GM12891 (cell line): ENCODE data around the gene TPX2.
"Not testable (repeated sequence)": the region's sequence is repeated elsewhere in the genome, so short reads cannot be mapped to it uniquely, and the experiment has no call there.

Experiments used
- DNase-seq: peaks from one replicate; pipeline ENCODE4 v3.0.0; 2011; ENCODE audit warnings: low spot score; ENCODE audit not compliant: insufficient read length
- FAIRE-seq: peaks from 2 replicates; lab custom pipeline; 2011; peaks lifted over from hg19 to GRCh38; lab: Jason Lieb, UNC
- PAX5 ChIP-seq: IDR thresholded peaks from 2 replicates; pipeline ENCODE4 v1.6.1; 2011; ENCODE audit warnings: low read length, moderate library complexity, mild to moderate bottlenecking; ENCODE audit not compliant: insufficient read depth, severe bottlenecking
- POLR2A ChIP-seq: IDR thresholded peaks from 2 replicates; pipeline ENCODE4 v1.6.1; 2011; ENCODE audit warnings: low read depth, low read length, control low read depth
- POLR2AphosphoS5 ChIP-seq: IDR thresholded peaks from 2 replicates; pipeline ENCODE4 v1.6.1; 2011; ENCODE audit warnings: low read depth, low read length, control low read depth
- POU2F2 ChIP-seq: IDR thresholded peaks from 2 replicates; pipeline ENCODE4 v1.6.1; 2011; ENCODE audit warnings: low read depth, mild to moderate bottlenecking, control low read depth, low read length, moderate library complexity
- SPI1 ChIP-seq: IDR thresholded peaks from 2 replicates; pipeline ENCODE4 v1.6.1; 2011; ENCODE audit warnings: low read depth, low read length, control low read depth
- TAF1 ChIP-seq: IDR thresholded peaks from 2 replicates; pipeline ENCODE4 v1.6.1; 2011; ENCODE audit warnings: low read depth, low read length, control low read depth

The TPX2 gene

DNA sequence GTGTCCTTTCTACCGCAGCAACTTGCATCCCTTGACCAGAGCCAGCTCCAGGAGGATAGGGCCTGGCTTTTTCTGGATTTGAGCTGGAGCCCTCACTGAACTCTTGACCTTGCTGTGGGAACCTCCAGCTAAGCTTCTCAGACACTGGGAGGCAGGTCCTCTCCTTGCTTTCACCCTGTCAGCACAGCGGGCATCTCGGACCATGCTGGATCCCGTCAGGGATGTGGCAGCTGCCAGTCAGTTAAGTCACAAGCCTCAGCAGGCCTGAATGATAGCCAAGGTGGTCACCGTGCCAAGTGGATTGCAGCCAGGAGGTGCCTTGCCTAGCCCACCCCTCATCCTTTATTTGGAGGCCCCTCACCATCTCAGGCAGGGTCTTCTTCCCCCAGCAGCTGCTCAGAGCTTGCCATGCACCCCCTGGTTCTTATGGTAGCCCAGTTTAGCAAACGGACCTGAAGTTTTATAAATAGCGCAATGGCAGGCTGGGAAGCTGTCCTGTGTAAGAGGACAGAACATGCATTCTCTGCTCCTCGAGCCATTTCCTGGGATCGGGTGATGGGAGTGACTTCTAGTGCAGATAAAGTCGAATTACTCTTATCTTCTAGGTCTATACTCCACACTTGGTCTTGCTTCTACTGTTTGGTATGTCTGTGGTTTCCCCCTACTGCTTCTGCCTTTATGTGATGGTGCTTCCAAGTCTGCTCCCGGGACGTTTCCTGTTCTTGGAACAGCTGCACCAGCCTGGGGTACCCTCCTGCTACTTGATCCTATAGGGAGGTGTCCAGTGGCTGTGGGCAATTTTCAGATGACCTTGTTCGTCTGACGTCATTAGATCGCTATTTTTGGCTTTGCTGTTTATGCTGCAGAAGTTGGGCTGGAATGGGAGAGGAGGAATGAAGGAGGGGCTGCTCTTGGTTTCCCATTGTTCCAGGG is 73.0 kb downstream of the TPX2 start:
- FAIRE-seq (no peak), DNase-seq (no peak)
- TF ChIP-seq POLR2AphosphoS5, result no peak
- TF ChIP-seq POU2F2, result no peak

DNA sequence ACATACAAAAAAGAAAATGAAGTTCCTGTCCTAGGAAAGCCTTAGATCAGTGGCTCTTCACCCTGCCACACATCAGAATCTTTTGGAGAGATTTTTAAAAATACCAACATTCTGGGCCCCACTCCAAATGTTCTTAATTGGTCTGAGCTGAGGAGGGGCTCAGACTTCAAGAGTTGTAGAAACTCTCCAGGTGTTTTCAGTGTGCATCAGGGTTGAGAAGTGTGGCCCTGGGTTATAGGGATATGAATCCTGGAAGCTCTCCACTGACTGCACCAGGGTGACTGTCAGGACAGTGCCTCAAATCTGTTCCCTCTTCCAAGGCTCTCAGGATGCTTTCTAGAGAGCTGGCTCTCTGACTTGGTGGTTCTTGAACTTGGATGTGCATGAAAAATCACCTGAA is 74.5 kb downstream of the TPX2 start:
- no peak for FAIRE-seq
- TF ChIP-seq PAX5, result no peak
- no peak for TF ChIP-seq POLR2AphosphoS5
- TF ChIP-seq POU2F2, result no peak
- no peak for TF ChIP-seq TAF1
- TF ChIP-seq SPI1, result no peak
- no peak for TF ChIP-seq POLR2A
- DNase-seq, result no peak

DNA sequence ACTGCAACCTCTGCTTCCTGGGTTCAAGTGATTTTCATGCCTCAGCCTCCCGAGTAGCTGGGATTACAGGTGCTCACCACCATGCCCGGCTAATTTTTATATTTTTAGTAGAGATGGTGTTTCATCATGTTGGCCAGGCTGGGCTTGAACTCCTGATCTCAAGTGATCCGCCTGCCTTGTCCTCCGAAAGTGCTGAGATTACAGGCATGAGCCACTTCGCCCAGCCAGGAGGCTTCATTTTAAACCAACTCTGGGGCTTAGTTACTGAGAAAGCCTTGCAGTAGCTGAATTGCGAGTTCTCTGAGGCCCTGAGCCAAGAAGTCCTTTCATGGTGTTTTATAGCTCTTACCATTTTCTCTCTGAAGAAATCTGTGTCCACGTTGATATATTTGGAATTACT is 75.1 kb downstream of the TPX2 start:
- DNase-seq, FAIRE-seq: not testable (repeated sequence)

DNA sequence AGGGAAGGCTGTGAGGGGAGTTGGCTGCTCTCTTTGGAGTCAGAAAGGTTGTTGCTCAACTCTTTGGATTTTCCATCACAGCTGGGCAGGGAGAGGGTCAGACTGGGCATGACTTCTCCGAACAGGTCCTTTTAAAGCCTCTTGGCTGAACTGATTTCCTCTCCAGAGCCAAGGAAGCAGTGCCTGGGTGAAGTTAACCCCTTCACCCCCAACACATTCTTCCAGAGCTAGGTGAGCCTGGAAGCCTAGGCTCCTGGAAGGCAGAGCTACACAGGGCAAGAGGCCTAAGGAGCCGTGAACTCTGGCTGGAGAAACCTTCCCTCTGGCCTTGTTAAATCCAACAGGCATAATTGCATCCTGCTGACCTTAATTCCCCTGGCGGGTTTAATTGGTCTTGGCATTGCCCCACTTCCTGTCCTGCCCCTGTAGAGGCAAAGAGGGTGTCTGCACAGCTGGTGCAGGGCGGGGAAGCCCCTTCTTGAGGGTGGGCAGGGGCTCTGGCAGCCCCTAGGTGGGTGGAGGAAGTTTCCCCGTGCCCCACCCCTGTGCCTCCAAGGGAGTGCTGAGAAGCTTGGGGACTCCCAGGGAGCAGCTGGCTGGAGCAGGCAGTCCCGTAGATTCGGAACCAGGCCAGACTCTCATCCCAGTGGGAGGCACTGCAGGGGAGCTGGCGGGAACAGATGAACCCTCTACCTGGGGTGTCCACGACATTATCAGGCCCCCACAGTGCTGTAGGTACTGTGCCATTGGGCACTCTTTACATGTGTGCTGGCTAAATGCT is 76.5 kb downstream of the TPX2 start:
- FAIRE-seq (no peak), DNase-seq (no peak)
- TF ChIP-seq POLR2A, result no peak
- TF ChIP-seq TAF1, result no peak

DNA sequence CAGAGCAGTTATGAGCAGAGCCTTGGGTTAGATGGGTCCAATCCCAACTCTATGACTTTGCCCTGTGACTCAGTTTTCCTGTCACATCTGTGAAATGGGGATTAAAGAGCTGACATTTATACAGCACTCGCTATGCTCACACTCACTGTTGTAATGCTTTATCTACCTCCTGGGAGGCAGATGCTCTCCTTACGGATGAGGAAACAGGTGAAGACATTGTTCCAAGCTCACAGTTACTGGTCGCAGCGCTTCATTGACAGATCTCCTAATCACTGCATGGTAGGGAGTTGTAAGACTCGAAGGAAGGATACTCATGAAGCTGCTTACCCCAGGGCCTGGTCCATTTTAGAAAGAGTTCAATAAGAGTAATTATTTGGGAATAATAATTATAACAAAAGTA is 77.1 kb downstream of the TPX2 start:
- DNase-seq (no peak), FAIRE-seq (no peak)
- TF ChIP-seq POU2F2 (no peak), POLR2AphosphoS5 (no peak), SPI1 (no peak), POLR2A (no peak), TAF1 (no peak), PAX5 (no peak)

DNA sequence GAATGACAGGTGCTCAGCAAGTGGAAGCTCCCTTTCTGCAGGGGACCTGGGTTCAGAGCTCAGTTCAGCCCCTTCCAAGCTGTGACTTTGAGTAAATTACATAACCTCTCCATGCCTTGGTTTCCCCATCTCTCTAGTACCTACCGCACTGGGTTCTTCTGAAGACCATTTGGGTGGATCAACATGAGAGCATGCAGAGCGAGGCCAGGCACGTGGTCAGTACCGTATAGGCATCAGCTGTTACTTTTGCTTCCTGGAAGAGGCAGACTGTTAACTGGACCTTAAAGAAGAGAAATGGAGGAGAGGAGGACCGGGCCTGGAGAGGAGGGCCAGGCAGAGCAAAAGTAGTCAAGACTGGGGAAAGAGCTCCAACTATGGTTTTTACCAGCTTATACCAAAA is 78.4 kb downstream of the TPX2 start:
- TF ChIP-seq POLR2AphosphoS5 (no peak), TAF1 (no peak), POU2F2 (no peak), POLR2A (no peak), PAX5 (no peak), SPI1 (no peak)
- no peak for DNase-seq
- no peak for FAIRE-seq

DNA sequence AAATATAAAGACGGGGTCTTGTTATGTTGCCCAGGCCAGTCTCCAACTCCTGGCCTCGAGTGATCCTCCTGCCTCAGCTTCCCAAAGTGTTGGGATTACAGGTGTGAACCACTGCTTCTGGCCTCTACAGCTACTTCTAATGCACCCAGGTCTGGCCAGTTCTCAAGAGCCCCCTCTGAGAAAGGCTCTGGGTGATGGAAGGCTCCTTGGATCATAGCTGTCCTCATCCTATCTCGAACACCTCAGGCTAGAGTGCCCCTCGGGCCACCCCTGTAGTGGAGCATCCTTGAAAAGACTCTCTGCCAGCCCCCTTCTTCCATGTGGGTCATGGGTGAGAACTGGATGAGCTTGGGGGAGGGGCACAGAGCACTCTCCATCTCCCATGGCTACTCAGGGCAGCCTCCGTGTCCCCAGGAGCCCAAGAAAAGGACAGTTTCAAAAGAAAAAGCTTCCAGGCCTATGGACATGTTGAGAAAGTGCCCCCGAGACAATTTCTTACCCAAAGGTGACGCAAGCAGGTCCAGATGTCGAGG is 79.4 kb downstream of the TPX2 start:
- TF ChIP-seq SPI1 (no peak), POLR2AphosphoS5 (no peak), TAF1 (no peak), POU2F2 (no peak), POLR2A (no peak), PAX5 (no peak)
- FAIRE-seq (no peak), DNase-seq (no peak)

DNA sequence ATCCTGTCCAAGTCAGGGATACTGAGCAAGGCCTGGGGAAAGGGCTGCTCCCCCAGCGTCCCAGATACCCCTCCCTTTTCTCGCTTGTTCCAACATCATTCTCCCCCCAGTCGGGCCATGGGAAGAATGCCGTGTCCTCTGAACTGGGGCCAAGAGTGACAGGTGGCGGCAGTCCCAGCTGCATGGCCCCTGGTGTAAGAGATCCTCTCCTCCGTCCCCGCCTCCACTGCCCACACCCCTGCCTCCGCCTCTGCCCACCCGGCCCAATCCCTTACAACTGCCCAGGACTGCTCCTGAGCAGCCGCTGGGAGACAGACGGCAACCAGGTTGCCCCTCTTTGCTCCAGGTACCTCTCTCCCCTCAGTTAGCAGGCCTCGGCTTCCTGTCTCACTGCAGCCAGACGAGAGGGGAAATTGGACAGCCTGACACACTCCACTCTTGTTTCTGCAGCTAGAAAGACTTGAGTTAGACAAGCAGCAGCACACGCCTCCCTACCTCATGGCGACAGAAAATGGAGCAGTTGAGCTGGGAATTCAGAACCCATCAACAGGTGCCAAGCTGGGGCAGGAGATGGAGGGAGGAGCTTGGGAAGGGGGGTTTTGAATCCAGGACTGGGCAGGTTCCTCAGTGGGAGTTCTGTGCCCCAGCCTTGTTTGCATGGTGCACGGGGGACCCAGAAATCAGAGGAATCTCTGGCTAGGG is 80.1 kb downstream of the TPX2 start, which contains the start of gene MYLK2:
Gene MYLK2 (plus strand): TSS at position 274 of the 702 bp plus-strand sequence. CDS start 225 bp downstream, at position 499.
- no peak for DNase-seq
- FAIRE-seq, result no peak
- TF ChIP-seq SPI1 (no peak), TAF1 (no peak), PAX5 (no peak), POLR2A (no peak), POU2F2 (no peak)

DNA sequence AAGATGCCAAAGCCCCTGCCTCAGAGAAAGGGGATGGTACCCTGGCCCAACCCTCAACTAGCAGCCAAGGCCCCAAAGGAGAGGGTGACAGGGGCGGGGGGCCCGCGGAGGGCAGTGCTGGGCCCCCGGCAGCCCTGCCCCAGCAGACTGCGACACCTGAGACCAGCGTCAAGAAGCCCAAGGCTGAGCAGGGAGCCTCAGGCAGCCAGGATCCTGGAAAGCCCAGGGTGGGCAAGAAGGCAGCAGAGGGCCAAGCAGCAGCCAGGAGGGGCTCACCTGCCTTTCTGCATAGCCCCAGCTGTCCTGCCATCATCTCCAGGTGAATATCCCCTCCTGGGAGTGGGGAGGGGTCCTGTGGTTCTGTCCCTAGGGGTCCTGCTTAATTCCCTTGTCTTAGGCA is 81.1 kb downstream of the TPX2 start:
- no peak for FAIRE-seq
- TF ChIP-seq TAF1 (no peak), SPI1 (no peak), POLR2AphosphoS5 (no peak), POU2F2 (no peak), POLR2A (no peak), PAX5 (no peak)
- DNase-seq, result no peak
